Liver (tissue), 3 donors: ENCODE data around the gene PIGN.

Source experiments
- EGR1 ChIP-seq, 2 donors: IDR thresholded peaks; 2 replicates each; pipeline ENCODE4 v1.6.1; 2016 to 2018; ENCODE audit warnings: antibody characterized with exemption in 2 of 2, low read depth in 2 of 2
- FOXA1 ChIP-seq: IDR thresholded peaks from 2 replicates; pipeline ENCODE4 v1.6.1; 2016; ENCODE audit warnings: antibody characterized with exemption
- GABPA ChIP-seq, 2 donors: IDR thresholded peaks in 1 of 2; conservative IDR thresholded peaks in 1 of 2; 2 replicates each; pipeline ENCODE4 v1.6.1; 2016; ENCODE audit warnings: antibody characterized with exemption in 2 of 2, mild to moderate bottlenecking in 1 of 2, moderate library complexity in 1 of 2
- HNF4G ChIP-seq: IDR thresholded peaks from 2 replicates; pipeline ENCODE4 v1.6.1; 2016; ENCODE audit warnings: antibody characterized with exemption
- JUND ChIP-seq, 2 donors: IDR thresholded peaks; 2 replicates each; pipeline ENCODE4 v1.6.1; 2016; ENCODE audit warnings: antibody characterized with exemption in 2 of 2
- MAX ChIP-seq: IDR thresholded peaks from 2 replicates; pipeline ENCODE4 v1.6.1; 2016; ENCODE audit warnings: antibody characterized with exemption
- RAD21 ChIP-seq, 2 donors: IDR thresholded peaks; 2 replicates each; pipeline ENCODE4 v1.6.1; 2016; ENCODE audit warnings: antibody characterized with exemption in 2 of 2, mild to moderate bottlenecking in 2 of 2
- RXRA ChIP-seq, 2 donors: IDR thresholded peaks; 2 replicates each; pipeline ENCODE4 v1.6.1; 2017 to 2018; ENCODE audit warnings: antibody characterized with exemption in 2 of 2, mild to moderate bottlenecking in 1 of 2
- SP1 ChIP-seq: IDR thresholded peaks from 2 replicates; pipeline ENCODE4 v1.6.1; 2018; ENCODE audit warnings: antibody characterized with exemption, mild to moderate bottlenecking
- TAF1 ChIP-seq: conservative IDR thresholded peaks from 2 replicates; pipeline ENCODE4 v1.6.1; 2016; ENCODE audit warnings: antibody characterized with exemption, mild to moderate bottlenecking
- YY1 ChIP-seq: IDR thresholded peaks from 2 replicates; pipeline ENCODE4 v1.6.1; 2016; ENCODE audit warnings: antibody characterized with exemption, mild to moderate bottlenecking
- TF ChIP-seq, protein P1 (sequence below): IDR thresholded peaks from 2 replicates; pipeline ENCODE4 v1.6.1; 2016; ENCODE audit warnings: antibody characterized with exemption, mild to moderate bottlenecking
- TF ChIP-seq, protein P2 (sequence below): fragments of 150-350 bp; IDR thresholded peaks from 2 replicates; pipeline ENCODE4 v1.5.1; 2017; ENCODE audit warnings: improper control_type of control experiment, low read depth, low read length; ENCODE audit not compliant: missing input control
- TF ChIP-seq, protein P3 (sequence below): IDR thresholded peaks from 2 replicates; pipeline ENCODE4 v1.6.1; 2016; ENCODE audit warnings: antibody characterized with exemption
- donor health status: healthy.
- donor health status: healthy.

DNA sequence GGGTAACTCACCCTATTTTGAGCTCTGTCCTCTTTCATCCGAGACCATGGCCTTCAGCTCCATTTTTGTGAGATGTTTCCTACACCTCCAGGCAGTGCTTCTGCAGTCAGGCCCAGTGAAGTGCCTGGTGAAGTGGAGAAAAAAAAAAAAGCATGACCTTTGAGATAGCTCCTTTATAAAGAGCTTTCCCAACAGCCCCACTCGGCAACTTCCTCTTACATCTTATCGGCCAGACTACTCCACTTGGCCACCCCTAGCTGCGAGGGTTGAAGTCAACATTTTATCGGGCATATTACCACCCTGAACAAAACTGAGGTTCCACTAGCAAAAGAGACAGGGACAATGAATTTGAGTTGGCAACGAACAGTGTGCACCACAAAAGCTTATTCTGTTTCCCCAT is 169.2 kb downstream of the PIGN start:
- TF ChIP-seq, protein P1, sequence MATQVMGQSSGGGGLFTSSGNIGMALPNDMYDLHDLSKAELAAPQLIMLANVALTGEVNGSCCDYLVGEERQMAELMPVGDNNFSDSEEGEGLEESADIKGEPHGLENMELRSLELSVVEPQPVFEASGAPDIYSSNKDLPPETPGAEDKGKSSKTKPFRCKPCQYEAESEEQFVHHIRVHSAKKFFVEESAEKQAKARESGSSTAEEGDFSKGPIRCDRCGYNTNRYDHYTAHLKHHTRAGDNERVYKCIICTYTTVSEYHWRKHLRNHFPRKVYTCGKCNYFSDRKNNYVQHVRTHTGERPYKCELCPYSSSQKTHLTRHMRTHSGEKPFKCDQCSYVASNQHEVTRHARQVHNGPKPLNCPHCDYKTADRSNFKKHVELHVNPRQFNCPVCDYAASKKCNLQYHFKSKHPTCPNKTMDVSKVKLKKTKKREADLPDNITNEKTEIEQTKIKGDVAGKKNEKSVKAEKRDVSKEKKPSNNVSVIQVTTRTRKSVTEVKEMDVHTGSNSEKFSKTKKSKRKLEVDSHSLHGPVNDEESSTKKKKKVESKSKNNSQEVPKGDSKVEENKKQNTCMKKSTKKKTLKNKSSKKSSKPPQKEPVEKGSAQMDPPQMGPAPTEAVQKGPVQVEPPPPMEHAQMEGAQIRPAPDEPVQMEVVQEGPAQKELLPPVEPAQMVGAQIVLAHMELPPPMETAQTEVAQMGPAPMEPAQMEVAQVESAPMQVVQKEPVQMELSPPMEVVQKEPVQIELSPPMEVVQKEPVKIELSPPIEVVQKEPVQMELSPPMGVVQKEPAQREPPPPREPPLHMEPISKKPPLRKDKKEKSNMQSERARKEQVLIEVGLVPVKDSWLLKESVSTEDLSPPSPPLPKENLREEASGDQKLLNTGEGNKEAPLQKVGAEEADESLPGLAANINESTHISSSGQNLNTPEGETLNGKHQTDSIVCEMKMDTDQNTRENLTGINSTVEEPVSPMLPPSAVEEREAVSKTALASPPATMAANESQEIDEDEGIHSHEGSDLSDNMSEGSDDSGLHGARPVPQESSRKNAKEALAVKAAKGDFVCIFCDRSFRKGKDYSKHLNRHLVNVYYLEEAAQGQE, result no peak
- TF ChIP-seq, protein P2, sequence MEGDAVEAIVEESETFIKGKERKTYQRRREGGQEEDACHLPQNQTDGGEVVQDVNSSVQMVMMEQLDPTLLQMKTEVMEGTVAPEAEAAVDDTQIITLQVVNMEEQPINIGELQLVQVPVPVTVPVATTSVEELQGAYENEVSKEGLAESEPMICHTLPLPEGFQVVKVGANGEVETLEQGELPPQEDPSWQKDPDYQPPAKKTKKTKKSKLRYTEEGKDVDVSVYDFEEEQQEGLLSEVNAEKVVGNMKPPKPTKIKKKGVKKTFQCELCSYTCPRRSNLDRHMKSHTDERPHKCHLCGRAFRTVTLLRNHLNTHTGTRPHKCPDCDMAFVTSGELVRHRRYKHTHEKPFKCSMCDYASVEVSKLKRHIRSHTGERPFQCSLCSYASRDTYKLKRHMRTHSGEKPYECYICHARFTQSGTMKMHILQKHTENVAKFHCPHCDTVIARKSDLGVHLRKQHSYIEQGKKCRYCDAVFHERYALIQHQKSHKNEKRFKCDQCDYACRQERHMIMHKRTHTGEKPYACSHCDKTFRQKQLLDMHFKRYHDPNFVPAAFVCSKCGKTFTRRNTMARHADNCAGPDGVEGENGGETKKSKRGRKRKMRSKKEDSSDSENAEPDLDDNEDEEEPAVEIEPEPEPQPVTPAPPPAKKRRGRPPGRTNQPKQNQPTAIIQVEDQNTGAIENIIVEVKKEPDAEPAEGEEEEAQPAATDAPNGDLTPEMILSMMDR, result no peak
- no peak for TF ChIP-seq YY1
- TF ChIP-seq, protein P3, sequence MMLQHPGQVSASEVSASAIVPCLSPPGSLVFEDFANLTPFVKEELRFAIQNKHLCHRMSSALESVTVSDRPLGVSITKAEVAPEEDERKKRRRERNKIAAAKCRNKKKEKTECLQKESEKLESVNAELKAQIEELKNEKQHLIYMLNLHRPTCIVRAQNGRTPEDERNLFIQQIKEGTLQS, result no peak
- TF ChIP-seq HNF4G, result no peak
- TF ChIP-seq FOXA1, result no peak
- no peak for TF ChIP-seq MAX
- TF ChIP-seq JUND (IDR thresholded peaks at IDR 0.05), result no peak
- TF ChIP-seq RXRA (IDR thresholded peaks at IDR 0.05), result no peak
- no peak for TF ChIP-seq RAD21 (IDR thresholded peaks at IDR 0.05)
- no peak for TF ChIP-seq SP1
- no peak for TF ChIP-seq GABPA (IDR thresholded peaks at IDR 0.05 in 1 of 2, conservative IDR thresholded peaks at IDR 0.05 in 1 of 2)
- no peak for TF ChIP-seq TAF1
- TF ChIP-seq EGR1 (IDR thresholded peaks at IDR 0.05; ENCODE audit: low read depth in 2 of 2), result no peak
